IMR-90 (cell line): ENCODE measurements around the gene RMND5A. TPM values are rescaled to one million over a fixed set of nuclear protein-coding genes. Genes with fewer than 3 reads are reported as not detected.

Experiments used
- ATAC-seq: fragments of 200-7000 bp; cut with Tn5 transposase; 2 replicates; pipeline ENCODE4 v1.9.1; 2020; ENCODE audit warnings: low read depth, mild to moderate bottlenecking, moderate library complexity
- BruUV-seq: library from RNA; stranded (reverse); fragments of 400-500 nt; replicated peaks from 2 replicates; lab custom pipeline; 2021; lab: Mats Ljungman, UMichigan
- CTCF ChIA-PET: fragments of 300-600 bp; formaldehyde crosslinking; extraction: SDS; loops from one replicate; lab custom pipeline; 2021; ENCODE audit warnings: antibody characterized with exemption; lab: Yijun Ruan, JAX
- POLR2A ChIA-PET: fragments of 300-600 bp; sonication (Branson Sonifier 250); formaldehyde crosslinking; loops from one replicate; lab custom pipeline; 2022; ENCODE audit warnings: antibody characterized with exemption; ENCODE audit not compliant: unreplicated experiment; lab: Charles Lee
- DNase-seq: peaks from one replicate; pipeline ENCODE4 v3.0.0; 2013
- H2AFZ ChIP-seq: replicated peaks from 2 replicates; pipeline ENCODE3; 2013; ENCODE audit warnings: low read length, mild to moderate bottlenecking; ENCODE audit not compliant: poor library complexity
- H2AK5ac ChIP-seq: 2 replicates; pipeline ENCODE4 v1.6.1; 2013; ENCODE audit warnings: low read depth, low read length, inconsistent platforms
- H2AK9ac ChIP-seq: replicated peaks from 2 replicates; pipeline ENCODE3; 2013; ENCODE audit warnings: mild to moderate bottlenecking, low read depth, low read length, moderate library complexity; ENCODE audit not compliant: poor library complexity
- H2BK120ac ChIP-seq: 2 replicates; pipeline ENCODE4 v1.6.1; 2013; ENCODE audit warnings: low read depth, low read length, inconsistent platforms
- H2BK15ac ChIP-seq: 3 replicates; pipeline ENCODE4 v1.6.1; 2013; ENCODE audit warnings: low read depth, low read length, inconsistent platforms
- H2BK20ac ChIP-seq: 2 replicates; pipeline ENCODE4 v1.6.1; 2013; ENCODE audit warnings: low read depth, mild to moderate bottlenecking, inconsistent platforms, low read length, moderate library complexity
- H2BK5ac ChIP-seq: 2 replicates; pipeline ENCODE4 v1.6.1; 2013; ENCODE audit warnings: mild to moderate bottlenecking, low read depth, low read length, inconsistent platforms; ENCODE audit not compliant: poor library complexity, severe bottlenecking
- H3K14ac ChIP-seq: replicated peaks from 2 replicates; pipeline ENCODE4 v1.6.1; 2013; ENCODE audit warnings: low read depth, low read length, inconsistent platforms
- H3K18ac ChIP-seq: 2 replicates; pipeline ENCODE4 v1.6.1; 2013; ENCODE audit warnings: low read depth, low read length, control low read depth
- H3K23ac ChIP-seq: 2 replicates; pipeline ENCODE4 v1.6.1; 2013; ENCODE audit warnings: low read depth, low read length, inconsistent platforms
- H3K27ac ChIP-seq: 2 replicates; pipeline ENCODE4 v1.5.1; 2013; ENCODE audit warnings: mild to moderate bottlenecking, control low read depth, low read length; ENCODE audit not compliant: insufficient read depth
- H3K27me3 ChIP-seq: 2 replicates; pipeline ENCODE4 v1.6.1; 2013; ENCODE audit warnings: low read length; ENCODE audit not compliant: control insufficient read depth, insufficient read depth
- H3K36me3 ChIP-seq: 2 replicates; pipeline ENCODE4 v1.6.1; 2013; ENCODE audit warnings: low read length, mixed read lengths; ENCODE audit not compliant: control insufficient read depth, insufficient read depth
- H3K4ac ChIP-seq: 2 replicates; pipeline ENCODE4 v1.6.1; 2013; ENCODE audit warnings: low read depth, low read length, inconsistent platforms
- H3K4me1 ChIP-seq: 2 replicates; pipeline ENCODE4 v1.6.1; 2013; ENCODE audit warnings: low read length, mixed read lengths; ENCODE audit not compliant: control insufficient read depth, insufficient read depth
- H3K4me2 ChIP-seq: 2 replicates; pipeline ENCODE4 v1.6.1; 2013; ENCODE audit warnings: low read depth, mild to moderate bottlenecking, control low read depth, low read length, moderate library complexity
- H3K4me3 ChIP-seq: 2 replicates; pipeline ENCODE4 v1.5.1; 2013; ENCODE audit warnings: low read depth, mild to moderate bottlenecking, control low read depth, low read length, moderate library complexity; ENCODE audit not compliant: insufficient read depth
- H3K56ac ChIP-seq: 2 replicates; pipeline ENCODE4 v1.6.1; 2013; ENCODE audit warnings: low read length, inconsistent platforms; ENCODE audit not compliant: insufficient read depth; ENCODE audit errors: extremely low read depth
- H3K79me1 ChIP-seq, 2 experiments: 2 replicates each; pipeline ENCODE4 v1.6.1; 2013; ENCODE audit warnings: low read length in 2 of 2, inconsistent platforms in 1 of 2, low read depth in 1 of 2
- H3K9ac ChIP-seq: 2 replicates; pipeline ENCODE4 v1.6.1; 2013; ENCODE audit warnings: low read depth, low read length, control low read depth
- H3K9me1 ChIP-seq: 2 replicates; pipeline ENCODE4 v1.6.1; 2013; ENCODE audit warnings: low read length, inconsistent platforms; ENCODE audit not compliant: insufficient read depth
- H3K9me3 ChIP-seq: 2 replicates; pipeline ENCODE4 v1.6.1; 2013; ENCODE audit warnings: low read length; ENCODE audit not compliant: control insufficient read depth, insufficient read depth
- H4K20me1 ChIP-seq: 2 replicates; pipeline ENCODE4 v1.6.1; 2013; ENCODE audit warnings: low read length, inconsistent platforms; ENCODE audit not compliant: insufficient read depth
- H4K5ac ChIP-seq: 2 replicates; pipeline ENCODE4 v1.6.1; 2013; ENCODE audit warnings: mild to moderate bottlenecking, low read depth, low read length, control low read depth
- H4K8ac ChIP-seq, 2 experiments: 2 replicates each; pipeline ENCODE4 v1.6.1; 2013; ENCODE audit warnings: low read depth in 2 of 2, low read length in 2 of 2, control low read depth in 1 of 2, inconsistent platforms in 1 of 2
- H4K91ac ChIP-seq: 2 replicates; pipeline ENCODE4 v1.6.1; 2013; ENCODE audit warnings: low read depth, low read length, inconsistent platforms; ENCODE audit not compliant: insufficient read depth
- BHLHE40 ChIP-seq: fragments of 150-350 bp; IDR thresholded peaks from 2 replicates; pipeline ENCODE4 v1.6.1; 2016; ENCODE audit warnings: mild to moderate bottlenecking, low read depth, low read length
- CEBPB ChIP-seq: IDR thresholded peaks from 2 replicates; pipeline ENCODE4 v1.6.1; 2012; ENCODE audit warnings: low read depth, low read length, improper control_type of control experiment
- MXI1 ChIP-seq: IDR thresholded peaks from 2 replicates; pipeline ENCODE4 v1.6.1; 2012; ENCODE audit warnings: low read depth, mild to moderate bottlenecking, low read length, moderate library complexity, borderline replicate concordance
- SMC3 ChIP-seq: fragments of 150-350 bp; IDR thresholded peaks from 2 replicates; pipeline ENCODE4 v1.6.1; 2016; ENCODE audit warnings: low read depth, mild to moderate bottlenecking, antibody characterized with exemption, low read length, moderate library complexity
- WGBS, 2 experiments: methylation state at CpG; one replicate each; pipeline versions ENCODE4 v1.1.5 to v1.1.7; 2013; ENCODE audit warnings: missing lambda C conversion rate in 2 of 2; ENCODE audit not compliant: insufficient read length in 1 of 2; ENCODE audit errors: extremely low coverage in 2 of 2; 5-methylcytosine and 5-hydroxymethylcytosine counted together
- dilution Hi-C: fragments of 300-500 bp; cut with HindIII; formaldehyde crosslinking; loops from one replicate; pipeline ENCODE4 v1.14.3; 2018; ENCODE audit warnings: low sequenced_read_pairs; ENCODE audit not compliant: unreplicated experiment
- in situ Hi-C: fragments of 300-500 bp; cut with MboI; formaldehyde crosslinking; loops from 3 replicates; pipeline ENCODE4 v1.14.3; 2019; ENCODE audit warnings: low sequenced_read_pairs, inconsistent platforms, mixed read lengths
- intact Hi-C: fragments of 100-400 bp; cut with micrococcal nuclease; formaldehyde crosslinking; loops from 2 replicates; pipeline ENCODE4 v1.10.0; 2022
- polyA plus RNA-seq, 3 experiments: library from polyadenylated mRNA; depleted of rRNA; stranded (reverse); fragments of >200 nt; gene quantifications; 2 replicates each; pipeline ENCODE4 v1.2.3, GENCODE V29; 2012; ENCODE audit warnings: low replicate concordance in 1 of 3
- total RNA-seq: library from RNA; depleted of rRNA; stranded (reverse); fragments of >200 nt; gene quantifications from 2 replicates; pipeline ENCODE4 v1.2.3, GENCODE V29; 2012

RMND5A gene
- total and polyA plus RNA-seq, 2 of the 4 experiments (the other 2 are of a cell fraction), result 5.1 to 16.0 TPM

- Histone ChIP-seq H3K56ac (no peak overlapping the region), H4K20me1 (no peaks in the 10 kb centered on the region), H2BK20ac (no peak overlapping the region), H2BK5ac (no peak overlapping the region), H2AK5ac (no peak overlapping the region), H3K18ac (no peak overlapping the region), H3K4me2 (no peak overlapping the region), H2AFZ (no peak overlapping the region), H3K14ac (no peak overlapping the region), H4K5ac (no peak overlapping the region), H3K4ac (no peak overlapping the region), H2BK120ac (no peak overlapping the region), H3K4me3 (no peak overlapping the region), H4K91ac (no peak overlapping the region), H2AK9ac (no peak overlapping the region), H3K9me1 (no peaks in the 10 kb centered on the region; the same call in 1 of the 2 replicates), H3K27me3 (peaks cover 53% of the 10 kb centered on the region), H2BK15ac (no peak overlapping the region), H3K36me3 (no peaks in the 10 kb centered on the region), H3K9me3 (peaks cover 11% of the 10 kb centered on the region), H3K9ac (no peak overlapping the region), H3K4me1 (no peaks in the 10 kb centered on the region), H4K8ac (no peak overlapping the region), H3K27ac (no peak overlapping the region), H3K79me1 (no peaks in the 10 kb centered on the region), H3K23ac (no peak overlapping the region)
- DNase-seq, result no peak
- dilution Hi-C loops (no loop called here), intact Hi-C loops (no loop called here), in situ Hi-C loops (no loop called here)
- 100% methylated on average over 2 of the region's 2 CpGs; no CpG with 5 or more reads in 1 of the 2 experiments for WGBS, 2 experiments
- TF ChIP-seq SMC3, result no peak
- TF ChIP-seq MXI1, result no peak
- TF ChIP-seq BHLHE40, result no peak
- TF ChIP-seq CEBPB, result no peak
- no TSS peak for BruUV-seq
- no peak for ATAC-seq
- ChIA-PET POLR2A (no interaction called here), CTCF (no interaction called here)
Observed at GRCh38 chr2:86794861-86795260, 74.8 kb downstream of the RMND5A start.
